ENCODE data around the gene NUP210L.

NUP210L gene

DNA sequence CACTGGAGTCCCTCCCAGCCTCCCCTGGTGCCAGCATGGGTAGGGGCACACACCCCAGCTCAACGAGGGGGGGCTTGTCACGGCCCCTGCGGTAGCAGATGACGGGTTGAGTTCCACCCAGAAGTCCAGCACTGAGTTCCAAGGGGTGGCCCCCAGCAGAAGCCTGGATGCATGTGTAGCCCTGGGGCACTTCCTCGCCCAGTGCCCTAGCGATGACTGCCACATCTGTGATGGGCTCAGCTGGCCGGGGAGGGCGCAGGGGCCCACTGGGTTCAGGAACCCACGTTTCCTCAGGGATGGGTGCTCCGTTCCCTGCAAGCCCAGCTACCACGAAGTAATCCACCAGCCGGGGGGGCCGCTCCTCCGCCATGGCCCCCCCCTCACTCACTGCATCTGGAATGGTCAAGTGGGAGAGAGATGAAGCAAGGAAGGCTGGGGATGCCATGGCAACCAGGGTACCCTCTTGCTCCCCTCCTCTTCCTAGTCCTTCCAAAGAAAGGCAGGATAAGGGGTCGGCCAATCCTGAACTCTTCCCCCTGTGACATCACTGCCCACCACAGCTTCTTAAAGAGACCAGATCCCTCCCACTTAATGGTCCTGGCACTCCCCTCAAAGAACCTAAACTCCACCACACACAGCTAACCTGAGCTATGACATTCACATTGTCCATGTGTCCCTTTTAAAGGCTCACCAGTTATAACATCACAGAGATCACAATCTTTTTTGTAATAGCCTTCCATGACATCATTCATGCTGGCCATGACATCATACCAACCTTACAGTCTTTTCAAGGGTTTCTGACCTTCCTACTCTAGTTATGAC is 210.7 kb downstream of the NUP210L start:
- DNase-seq (ENCODE audit: extremely low read depth, low read depth), result no peak
- TF ChIP-seq, protein P1, sequence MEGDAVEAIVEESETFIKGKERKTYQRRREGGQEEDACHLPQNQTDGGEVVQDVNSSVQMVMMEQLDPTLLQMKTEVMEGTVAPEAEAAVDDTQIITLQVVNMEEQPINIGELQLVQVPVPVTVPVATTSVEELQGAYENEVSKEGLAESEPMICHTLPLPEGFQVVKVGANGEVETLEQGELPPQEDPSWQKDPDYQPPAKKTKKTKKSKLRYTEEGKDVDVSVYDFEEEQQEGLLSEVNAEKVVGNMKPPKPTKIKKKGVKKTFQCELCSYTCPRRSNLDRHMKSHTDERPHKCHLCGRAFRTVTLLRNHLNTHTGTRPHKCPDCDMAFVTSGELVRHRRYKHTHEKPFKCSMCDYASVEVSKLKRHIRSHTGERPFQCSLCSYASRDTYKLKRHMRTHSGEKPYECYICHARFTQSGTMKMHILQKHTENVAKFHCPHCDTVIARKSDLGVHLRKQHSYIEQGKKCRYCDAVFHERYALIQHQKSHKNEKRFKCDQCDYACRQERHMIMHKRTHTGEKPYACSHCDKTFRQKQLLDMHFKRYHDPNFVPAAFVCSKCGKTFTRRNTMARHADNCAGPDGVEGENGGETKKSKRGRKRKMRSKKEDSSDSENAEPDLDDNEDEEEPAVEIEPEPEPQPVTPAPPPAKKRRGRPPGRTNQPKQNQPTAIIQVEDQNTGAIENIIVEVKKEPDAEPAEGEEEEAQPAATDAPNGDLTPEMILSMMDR (IDR thresholded peaks at IDR 0.05; ENCODE audit: low read depth, low read length), result no peak

DNA sequence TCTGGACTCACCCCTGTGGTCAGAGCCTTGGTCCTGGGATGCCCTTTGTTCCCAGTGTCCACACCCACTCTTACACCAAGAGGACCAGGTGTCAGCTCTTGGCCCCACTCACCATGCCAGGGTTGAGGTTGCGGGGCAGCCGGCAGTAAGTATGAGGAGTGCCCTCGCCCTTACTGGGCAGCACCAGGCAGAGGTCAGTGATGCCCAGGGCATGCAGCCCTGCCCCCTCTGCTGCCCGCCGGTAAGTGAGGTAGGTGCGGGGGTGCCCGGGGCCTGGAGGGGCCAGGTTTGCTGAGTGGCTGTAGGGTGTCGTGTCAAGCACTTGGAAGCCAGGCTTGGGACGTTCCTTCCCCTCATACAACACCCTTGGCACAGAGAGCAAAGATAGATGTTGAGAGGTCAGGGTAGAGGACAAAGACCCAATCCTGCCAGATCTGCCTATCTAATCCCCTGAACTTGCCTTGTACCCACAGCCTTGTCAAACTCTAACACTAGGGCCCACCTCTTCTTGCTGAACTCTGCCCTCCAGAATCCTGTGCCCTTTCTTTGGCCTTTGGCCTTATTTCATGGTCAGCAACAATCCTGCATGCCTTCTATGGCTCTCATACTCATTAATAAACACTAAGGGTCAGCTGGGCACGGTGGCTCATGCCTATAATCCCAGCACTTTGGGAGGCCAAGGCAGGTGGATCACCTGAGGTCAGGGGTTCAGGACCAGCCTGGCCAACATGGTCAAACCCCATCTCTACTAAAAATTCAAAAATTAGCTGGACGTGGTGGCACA is 211.9 kb downstream of the NUP210L start:
- TF ChIP-seq, protein P1 (IDR thresholded peaks at IDR 0.05; ENCODE audit: low read depth, low read length), result no peak

More for the DNA sequence above, 211.9 kb downstream of the NUP210L start:
- no peak for DNase-seq (ENCODE audit: extremely low read depth, low read depth)

All from AG09319 (cell line).